WERI-Rb-1 (cell line): ENCODE results near the gene HOXA9.

ENCODE experiments used
- DNase-seq: peaks from one replicate; pipeline ENCODE4 v3.0.0-alpha.2; 2020
- H3K27ac ChIP-seq: fragments of 250-450 bp; sonication (Bioruptor Pico); 2 replicates; pipeline ENCODE4 v1.5.1; 2020; ENCODE audit warnings: mild to moderate bottlenecking, moderate library complexity
- H3K27me3 ChIP-seq: fragments of 250-450 bp; sonication (Bioruptor Pico); 2 replicates; pipeline ENCODE4 v1.5.1; 2021; ENCODE audit warnings: mild to moderate bottlenecking, low read depth, moderate library complexity; ENCODE audit not compliant: insufficient read depth, severe bottlenecking
- H3K36me3 ChIP-seq: fragments of 250-450 bp; sonication (Bioruptor Pico); 2 replicates; pipeline ENCODE4 v1.5.1; 2020; ENCODE audit warnings: mild to moderate bottlenecking, moderate library complexity
- H3K4me3 ChIP-seq: 2 replicates; pipeline ENCODE4 v1.5.1; 2011; ENCODE audit warnings: low read depth, mild to moderate bottlenecking, control low read depth, low read length
- H3K9me3 ChIP-seq: fragments of 250-450 bp; sonication (Bioruptor Pico); 2 replicates; pipeline ENCODE4 v1.5.1; 2021; ENCODE audit warnings: mild to moderate bottlenecking, moderate library complexity; ENCODE audit not compliant: severe bottlenecking
- TF ChIP-seq, protein P1 (sequence below): IDR thresholded peaks from 2 replicates; pipeline ENCODE4 v1.5.1; 2011; ENCODE audit warnings: low read depth, mild to moderate bottlenecking, control low read depth, inconsistent platforms, low read length

The HOXA9 gene

GRCh38 chr7:27194002-27194352 lies 28.6 kb upstream of the HOXA9 start:
- no peak overlapping the region for H3K27ac ChIP-seq
- TF ChIP-seq, protein P1, sequence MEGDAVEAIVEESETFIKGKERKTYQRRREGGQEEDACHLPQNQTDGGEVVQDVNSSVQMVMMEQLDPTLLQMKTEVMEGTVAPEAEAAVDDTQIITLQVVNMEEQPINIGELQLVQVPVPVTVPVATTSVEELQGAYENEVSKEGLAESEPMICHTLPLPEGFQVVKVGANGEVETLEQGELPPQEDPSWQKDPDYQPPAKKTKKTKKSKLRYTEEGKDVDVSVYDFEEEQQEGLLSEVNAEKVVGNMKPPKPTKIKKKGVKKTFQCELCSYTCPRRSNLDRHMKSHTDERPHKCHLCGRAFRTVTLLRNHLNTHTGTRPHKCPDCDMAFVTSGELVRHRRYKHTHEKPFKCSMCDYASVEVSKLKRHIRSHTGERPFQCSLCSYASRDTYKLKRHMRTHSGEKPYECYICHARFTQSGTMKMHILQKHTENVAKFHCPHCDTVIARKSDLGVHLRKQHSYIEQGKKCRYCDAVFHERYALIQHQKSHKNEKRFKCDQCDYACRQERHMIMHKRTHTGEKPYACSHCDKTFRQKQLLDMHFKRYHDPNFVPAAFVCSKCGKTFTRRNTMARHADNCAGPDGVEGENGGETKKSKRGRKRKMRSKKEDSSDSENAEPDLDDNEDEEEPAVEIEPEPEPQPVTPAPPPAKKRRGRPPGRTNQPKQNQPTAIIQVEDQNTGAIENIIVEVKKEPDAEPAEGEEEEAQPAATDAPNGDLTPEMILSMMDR: no peak
- H3K9me3 ChIP-seq: no peaks in the 10 kb centered on the region
- peaks cover 96% of the 10 kb centered on the region for H3K27me3 ChIP-seq
- DNase-seq: no peak
- H3K36me3 ChIP-seq: no peaks in the 10 kb centered on the region
- no peak overlapping the region for H3K4me3 ChIP-seq

DNA sequence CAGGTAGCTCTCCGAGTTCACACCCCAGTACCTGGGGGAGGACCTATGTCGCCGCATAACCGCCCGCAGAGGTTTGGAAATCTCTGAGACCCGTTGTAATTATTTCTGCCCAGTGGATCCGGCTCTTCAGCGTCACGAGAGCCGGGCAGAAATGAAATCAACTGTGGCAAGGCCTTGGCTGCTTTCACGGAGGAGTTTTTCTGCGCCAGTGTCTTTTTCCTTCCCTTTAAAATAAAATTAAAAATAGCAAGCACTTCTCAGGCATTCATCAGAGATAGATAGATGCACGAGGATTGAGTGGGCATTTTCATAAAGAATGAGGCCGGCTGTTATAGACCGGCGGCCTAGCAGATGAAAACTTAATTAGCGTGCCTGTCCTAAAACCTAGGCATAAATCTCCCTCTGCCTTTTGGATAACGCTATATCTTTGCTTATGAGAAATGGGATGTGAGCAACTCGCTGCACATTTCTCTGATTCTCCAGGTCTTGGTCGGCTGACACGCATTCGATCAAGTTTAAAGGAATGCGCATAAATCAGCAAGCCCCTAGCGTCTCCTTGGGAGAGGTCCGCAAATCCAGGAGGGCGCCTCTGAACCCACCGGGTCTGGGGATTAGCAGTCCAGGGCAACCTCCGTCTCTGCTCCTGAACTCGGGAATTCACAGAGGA lies 28.1 kb upstream of the HOXA9 start:
- DNase-seq: no peak
- Histone ChIP-seq H3K27me3 (peaks cover 96% of the 10 kb centered on the region), H3K36me3 (no peaks in the 10 kb centered on the region), H3K4me3 (no peak overlapping the region), H3K27ac (no peak overlapping the region), H3K9me3 (no peaks in the 10 kb centered on the region)
- TF ChIP-seq, protein P1: no peak

GRCh38 chr7:27192546-27193334 lies 27.4 kb upstream of the HOXA9 start:
- peak overlapping the region; percentile 20 for H3K4me3 ChIP-seq
- peaks cover 96% of the 10 kb centered on the region for H3K27me3 ChIP-seq

DNA sequence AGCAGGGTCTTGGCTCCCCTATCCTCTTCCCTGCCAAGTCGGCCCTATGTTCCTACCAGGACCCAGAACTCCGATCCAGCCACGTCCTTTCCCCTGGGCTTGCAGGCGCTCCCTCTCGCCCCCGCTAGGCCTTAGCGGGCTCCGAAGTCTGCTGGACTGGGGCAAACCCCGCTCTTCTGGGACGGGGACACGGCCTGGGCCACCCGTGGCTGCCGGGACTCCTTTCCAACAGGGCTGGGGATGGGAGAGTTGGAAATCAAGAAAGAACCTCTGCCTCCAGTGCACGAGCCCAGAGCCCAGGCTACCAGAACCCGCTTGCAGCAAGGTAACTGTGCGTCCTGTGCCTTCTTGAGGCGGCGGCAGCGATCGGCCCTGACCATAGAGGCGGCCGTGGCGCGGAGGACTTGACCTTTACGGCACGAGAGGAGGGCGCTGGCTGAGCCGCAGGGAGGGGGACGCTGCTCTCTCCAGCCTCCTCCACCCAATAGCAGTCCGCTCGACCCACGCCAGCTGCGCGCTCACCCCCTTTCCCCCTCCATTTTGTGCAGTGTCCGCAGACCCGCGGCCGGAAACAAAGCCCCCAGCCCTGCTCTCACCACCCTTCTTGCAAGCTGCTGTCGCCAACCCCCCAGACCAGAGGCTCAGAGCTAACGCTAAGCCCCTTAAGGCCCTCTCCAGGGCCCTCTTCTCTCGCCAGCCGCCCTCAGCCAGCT lies 26.7 kb upstream of the HOXA9 start:
- no peaks in the 10 kb centered on the region for H3K36me3 ChIP-seq
- H3K4me3 ChIP-seq: peak overlapping the region; percentile 20; the same call in 1 of the 2 replicates
- H3K27me3 ChIP-seq: peaks cover 96% of the 10 kb centered on the region
- no peak for DNase-seq
- TF ChIP-seq, protein P1: no peak
- H3K27ac ChIP-seq: no peak overlapping the region
- H3K9me3 ChIP-seq: no peaks in the 10 kb centered on the region

More at GRCh38 chr7:27192546-27193334, 27.4 kb upstream of the HOXA9 start:
- Histone ChIP-seq H3K36me3 (no peaks in the 10 kb centered on the region), H3K27ac (no peak overlapping the region), H3K9me3 (no peaks in the 10 kb centered on the region)
- TF ChIP-seq, protein P1: no peak
- DNase-seq: no peak

DNA sequence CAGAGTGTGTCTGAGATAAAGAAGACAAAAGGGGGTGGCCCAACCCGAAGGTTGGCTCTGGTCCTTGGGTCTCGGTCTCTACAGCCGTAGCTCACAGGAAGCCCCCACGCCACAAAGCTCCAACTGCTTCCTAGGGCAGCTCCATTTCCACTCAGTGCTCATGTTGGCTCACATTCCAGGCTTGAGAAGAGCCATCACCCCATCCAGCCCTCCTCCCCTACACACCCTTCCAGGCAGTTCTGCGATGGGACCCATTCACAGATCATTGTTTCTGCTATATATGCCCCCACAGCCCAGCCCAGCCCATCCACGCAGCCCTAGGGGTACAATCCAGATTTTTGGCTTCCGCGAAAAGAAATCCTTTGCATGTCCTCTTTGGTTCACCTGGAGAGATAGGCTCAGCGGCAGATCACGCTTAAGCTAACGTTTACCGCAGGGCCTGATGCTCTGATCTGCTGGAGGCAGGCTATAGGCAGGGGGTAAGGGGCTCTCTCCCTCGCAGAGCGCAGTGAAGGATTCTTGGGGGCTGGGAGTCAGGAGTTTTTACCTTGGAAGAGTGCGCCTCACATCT lies 25.9 kb upstream of the HOXA9 start:
- H3K36me3 ChIP-seq: no peaks in the 10 kb centered on the region
- no peaks in the 10 kb centered on the region for H3K9me3 ChIP-seq
- H3K4me3 ChIP-seq: no peak overlapping the region
- DNase-seq: no peak
- no peak overlapping the region for H3K27ac ChIP-seq
- H3K27me3 ChIP-seq: peaks cover 96% of the 10 kb centered on the region
- TF ChIP-seq, protein P1: no peak
